Stimulated activated CD4-positive, alpha-beta T cell treated with anti-CD3 and anti-CD28 coated beads, Interleukin-12 subunit alpha, Interleukin-12 subunit beta, amount 100 ng/mL, for 4 hours (primary cell): Measurements from ENCODE around the gene FIP1L1.
A peak's percentile ranks its signal among the peaks of the same experiment; 100 is the strongest.
"Not testable (repeated sequence)": the region's sequence is repeated elsewhere in the genome, so short reads cannot be mapped to it uniquely, and the experiment has no call there.

Experiments
- DNase-seq: peaks from one replicate; pipeline ENCODE4 v3.0.0-alpha.2; 2020

FIP1L1 gene

GRCh38 chr4:53377319-53378170 is at the start of gene FIP1L1:
Gene FIP1L1 (plus strand): TSS chr4:53377641. CDS start chr4:53377839, 198 bp downstream.
- peak; percentile 97 for DNase-seq

GRCh38 chr4:53334916-53335315 is 42.5 kb upstream of the FIP1L1 start:
- DNase-seq: not testable (repeated sequence)

GRCh38 chr4:53340145-53340544 is 37.3 kb upstream of the FIP1L1 start:
- DNase-seq: not testable (repeated sequence)

GRCh38 chr4:53346392-53346791 is 31.0 kb upstream of the FIP1L1 start:
- not testable (repeated sequence) for DNase-seq

GRCh38 chr4:53346920-53347852 is 30.3 kb upstream of the FIP1L1 start:
- no peak for DNase-seq

GRCh38 chr4:53348046-53348445 is 29.4 kb upstream of the FIP1L1 start:
- DNase-seq: no peak

- no peak for DNase-seq
Observed at GRCh38 chr4:53349091-53349491, 28.4 kb upstream of the FIP1L1 start.

- no peak for DNase-seq
Observed at GRCh38 chr4:53354012-53354722, 23.3 kb upstream of the FIP1L1 start.

- no peak for DNase-seq
Observed at GRCh38 chr4:53355930-53356521, 21.4 kb upstream of the FIP1L1 start.

- no peak for DNase-seq
Observed at GRCh38 chr4:53361451-53361850, 16.0 kb upstream of the FIP1L1 start.

GRCh38 chr4:53362093-53362492 is 15.3 kb upstream of the FIP1L1 start:
- no peak for DNase-seq

GRCh38 chr4:53364624-53365023 is 12.8 kb upstream of the FIP1L1 start:
- DNase-seq: no peak

GRCh38 chr4:53365121-53365485 is 12.3 kb upstream of the FIP1L1 start:
- DNase-seq: no peak

- peak; percentile 94 for DNase-seq
Observed at GRCh38 chr4:53365486-53366300, 11.7 kb upstream of the FIP1L1 start, which contains the start of gene SCFD2. Gene SCFD2 (minus strand): TSS chr4:53366061.

GRCh38 chr4:53366301-53366716 is 11.1 kb upstream of the FIP1L1 start:
- DNase-seq: no peak

- no peak for DNase-seq
Observed at GRCh38 chr4:53367721-53368120, 9.7 kb upstream of the FIP1L1 start.

- DNase-seq: no peak
Observed at GRCh38 chr4:53371049-53371448, 6.4 kb upstream of the FIP1L1 start.

- DNase-seq: no peak
Observed at GRCh38 chr4:53371843-53372521, 5.5 kb upstream of the FIP1L1 start.

- DNase-seq: no peak
Observed at GRCh38 chr4:53374777-53375258, 2.6 kb upstream of the FIP1L1 start.

GRCh38 chr4:53376900-53377299 is 541 bp upstream of the FIP1L1 start:
- no peak for DNase-seq

- DNase-seq: no peak
Observed at GRCh38 chr4:53378171-53378482, 686 bp downstream of the FIP1L1 start.
